OCI-LY3 (cell line): ENCODE results near the gene MIER2.
"Not testable (repeated sequence)": the region's sequence is repeated elsewhere in the genome, so short reads cannot be mapped to it uniquely, and the experiment has no call there.

Experiments used
- H2AFZ ChIP-seq: fragments of 200-600, 300-600 bp; shearing (Covaris generic); 2 replicates; pipeline ENCODE4 v1.6.0; 2014; ENCODE audit warnings: antibody characterized with exemption, low read depth, low read length
- H3K27ac ChIP-seq: fragments of 200-600, 300-600 bp; sonication (generic); 2 replicates; pipeline ENCODE4 v1.5.1; 2014; ENCODE audit warnings: mild to moderate bottlenecking, low read length, moderate library complexity, mixed read lengths
- H3K27me3 ChIP-seq: fragments of 200-600, 300-600 bp; sonication (generic); 2 replicates; pipeline ENCODE4 v1.6.1; 2014; ENCODE audit warnings: low read depth, low read length, mixed read lengths
- H3K36me3 ChIP-seq: fragments of 200-600, 300-600 bp; sonication (generic); replicated peaks from 2 replicates; pipeline ENCODE3; 2014; ENCODE audit warnings: low read depth, low read length, mixed read lengths
- H3K4me1 ChIP-seq: fragments of 300-600, 200-600 bp; sonication (generic); 2 replicates; pipeline ENCODE4 v1.6.1; 2014; ENCODE audit warnings: low read length, mixed read lengths
- H3K4me2 ChIP-seq: fragments of 200-600, 300-600 bp; sonication (generic); 2 replicates; pipeline ENCODE4 v1.6.1; 2014; ENCODE audit warnings: low read length, mixed read lengths
- H3K4me3 ChIP-seq: fragments of 300-600, 200-600 bp; sonication (generic); 2 replicates; pipeline ENCODE4 v1.5.1; 2014; ENCODE audit warnings: antibody characterized with exemption, mild to moderate bottlenecking, low read length, moderate library complexity
- H3K79me2 ChIP-seq: fragments of 300-600, 200-600 bp; shearing (Covaris generic); 2 replicates; pipeline ENCODE4 v1.6.1; 2014; ENCODE audit warnings: mild to moderate bottlenecking, low read length, mixed read lengths
- H3K9ac ChIP-seq: fragments of 300-600, 200-600 bp; shearing (Covaris generic); 2 replicates; pipeline ENCODE4 v1.6.0; 2014; ENCODE audit warnings: mild to moderate bottlenecking, low read length, moderate library complexity
- H3K9me3 ChIP-seq: fragments of 200-600, 300-600 bp; shearing (Covaris generic); 2 replicates; pipeline ENCODE4 v1.6.1; 2014; ENCODE audit warnings: low read length, mixed read lengths; ENCODE audit not compliant: insufficient read depth
- H4K20me1 ChIP-seq: fragments of 200-600, 300-600 bp; sonication (generic); 2 replicates; pipeline ENCODE4 v1.6.1; 2016; ENCODE audit warnings: low read length, mixed read lengths; ENCODE audit not compliant: insufficient read depth
- EZH2phosphoT487 ChIP-seq: fragments of 200-600 bp; shearing (Covaris generic); IDR thresholded peaks from 2 replicates; pipeline ENCODE4 v1.6.1; 2018; ENCODE audit warnings: antibody characterized with exemption, mixed run types, low read depth
- TF ChIP-seq, protein P1 (sequence below): fragments of 200-600, 300-600 bp; sonication (generic); IDR thresholded peaks from 2 replicates; pipeline ENCODE4 v1.5.1; 2014; ENCODE audit warnings: antibody characterized with exemption, low read length, low read depth

The MIER2 gene

GRCh38 chr19:388691-389090, 44.1 kb upstream of the MIER2 start:
- Histone ChIP-seq H3K9ac (no peak overlapping the region), H3K79me2 (no peaks in the 10 kb centered on the region), H3K4me1 (no peaks in the 10 kb centered on the region), H3K4me3 (no peak overlapping the region), H3K36me3 (no peaks in the 10 kb centered on the region), H2AFZ (no peak overlapping the region), H3K27me3 (no peaks in the 10 kb centered on the region), H3K4me2 (no peak overlapping the region), H3K9me3 (peaks cover 8% of the 10 kb centered on the region; the same call in 1 of the 2 replicates), H4K20me1 (no peaks in the 10 kb centered on the region), H3K27ac (no peak overlapping the region)
- TF ChIP-seq, protein P1, sequence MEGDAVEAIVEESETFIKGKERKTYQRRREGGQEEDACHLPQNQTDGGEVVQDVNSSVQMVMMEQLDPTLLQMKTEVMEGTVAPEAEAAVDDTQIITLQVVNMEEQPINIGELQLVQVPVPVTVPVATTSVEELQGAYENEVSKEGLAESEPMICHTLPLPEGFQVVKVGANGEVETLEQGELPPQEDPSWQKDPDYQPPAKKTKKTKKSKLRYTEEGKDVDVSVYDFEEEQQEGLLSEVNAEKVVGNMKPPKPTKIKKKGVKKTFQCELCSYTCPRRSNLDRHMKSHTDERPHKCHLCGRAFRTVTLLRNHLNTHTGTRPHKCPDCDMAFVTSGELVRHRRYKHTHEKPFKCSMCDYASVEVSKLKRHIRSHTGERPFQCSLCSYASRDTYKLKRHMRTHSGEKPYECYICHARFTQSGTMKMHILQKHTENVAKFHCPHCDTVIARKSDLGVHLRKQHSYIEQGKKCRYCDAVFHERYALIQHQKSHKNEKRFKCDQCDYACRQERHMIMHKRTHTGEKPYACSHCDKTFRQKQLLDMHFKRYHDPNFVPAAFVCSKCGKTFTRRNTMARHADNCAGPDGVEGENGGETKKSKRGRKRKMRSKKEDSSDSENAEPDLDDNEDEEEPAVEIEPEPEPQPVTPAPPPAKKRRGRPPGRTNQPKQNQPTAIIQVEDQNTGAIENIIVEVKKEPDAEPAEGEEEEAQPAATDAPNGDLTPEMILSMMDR: no peak

- Histone ChIP-seq H2AFZ (no peak overlapping the region), H3K9ac (no peak overlapping the region), H3K79me2 (no peaks in the 10 kb centered on the region), H3K4me2 (no peak overlapping the region), H3K9me3 (peaks cover 3% of the 10 kb centered on the region; the same call in 1 of the 2 replicates), H3K27me3 (no peaks in the 10 kb centered on the region), H4K20me1 (no peaks in the 10 kb centered on the region), H3K4me3 (no peak overlapping the region), H3K4me1 (peaks cover 2% of the 10 kb centered on the region), H3K36me3 (no peaks in the 10 kb centered on the region), H3K27ac (no peak overlapping the region)
- TF ChIP-seq, protein P1: no peak
- no peak for TF ChIP-seq EZH2phosphoT487
Measured at GRCh38 chr19:387777-388176, 43.2 kb upstream of the MIER2 start.

- not testable (repeated sequence) for H3K4me3 ChIP-seq, H3K9ac ChIP-seq, H3K27me3 ChIP-seq, H4K20me1 ChIP-seq, H3K79me2 ChIP-seq, H3K36me3 ChIP-seq, H3K4me1 ChIP-seq, H2AFZ ChIP-seq, H3K4me2 ChIP-seq, H3K9me3 ChIP-seq, H3K27ac ChIP-seq
Measured at GRCh38 chr19:386632-387301, 42.2 kb upstream of the MIER2 start.

- not testable (repeated sequence) for H3K4me2 ChIP-seq, H3K9me3 ChIP-seq, H4K20me1 ChIP-seq, H3K27me3 ChIP-seq, H3K79me2 ChIP-seq, H3K4me1 ChIP-seq, H2AFZ ChIP-seq, H3K9ac ChIP-seq, H3K4me3 ChIP-seq, H3K27ac ChIP-seq, H3K36me3 ChIP-seq
Measured at GRCh38 chr19:386189-386588, 41.6 kb upstream of the MIER2 start.

DNA sequence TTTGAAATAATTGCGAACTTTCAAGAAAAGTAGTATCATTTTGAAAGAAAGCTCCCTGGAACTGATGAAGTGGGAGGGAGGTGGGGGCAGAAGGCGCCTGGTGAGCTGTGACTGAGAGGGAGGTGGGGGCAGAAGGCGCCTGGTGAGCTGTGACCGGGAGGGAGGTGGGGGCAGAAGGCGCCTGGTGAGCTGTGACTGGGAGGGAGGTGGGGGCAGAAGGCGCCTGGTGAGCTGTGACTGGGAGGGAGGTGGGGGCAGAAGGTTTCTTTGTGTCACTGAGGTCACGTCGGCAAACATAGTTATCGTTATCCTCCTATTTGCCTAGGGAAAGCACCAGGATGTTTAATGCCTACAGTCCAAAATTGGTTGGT, 40.2 kb upstream of the MIER2 start:
- H4K20me1 ChIP-seq: no peaks in the 10 kb centered on the region
- no peak overlapping the region for H3K4me3 ChIP-seq
- H3K36me3 ChIP-seq: no peaks in the 10 kb centered on the region
- H3K4me1 ChIP-seq: peaks cover 5% of the 10 kb centered on the region
- peaks cover 3% of the 10 kb centered on the region; the same call in 1 of the 2 replicates for H3K9me3 ChIP-seq
- no peak overlapping the region for H3K4me2 ChIP-seq
- H3K27ac ChIP-seq: no peak overlapping the region
- H3K9ac ChIP-seq: no peak overlapping the region
- H3K79me2 ChIP-seq: no peaks in the 10 kb centered on the region
- no peak overlapping the region for H2AFZ ChIP-seq
- no peaks in the 10 kb centered on the region for H3K27me3 ChIP-seq
- no peak for TF ChIP-seq EZH2phosphoT487
- TF ChIP-seq, protein P1: no peak
